HepG2 (cell line): ENCODE data around the gene ALAS2. TPM values are rescaled to one million over a fixed set of nuclear protein-coding genes. Genes with fewer than 3 reads are reported as not detected.
"Not testable (repeated sequence)": the region's sequence is repeated elsewhere in the genome, so short reads cannot be mapped to it uniquely, and the experiment has no call there.

Source experiments
- ATAC-seq: fragments of 200-7000 bp; cut with Tn5 transposase; 3 replicates; pipeline ENCODE4 v1.9.1; 2020; ENCODE audit warnings: mild to moderate bottlenecking, moderate library complexity
- BruUV-seq: library from RNA; stranded (reverse); fragments of 400-500 nt; replicated peaks from 2 replicates; lab custom pipeline; 2021; lab: Mats Ljungman, UMichigan
- CTCF ChIA-PET: fragments of 300-600 bp; formaldehyde crosslinking; extraction: SDS; loops from one replicate; lab custom pipeline; 2021; ENCODE audit warnings: low total read pairs, inconsistent platforms, low intra/inter-chr PET ratio; lab: Yijun Ruan, JAX
- POLR2A ChIA-PET: fragments of 350-600 bp; sonication (Branson Sonifier 250); formaldehyde crosslinking; loops from one replicate; lab custom pipeline; 2020; ENCODE audit warnings: antibody characterized with exemption, inconsistent platforms; lab: Yijun Ruan, JAX
- DNase-seq: peaks from one replicate; pipeline ENCODE4 v3.0.0-alpha.2; 2015; ENCODE audit warnings: low spot score
- FAIRE-seq: peaks from 3 replicates; lab custom pipeline; 2011; peaks lifted over from hg19 to GRCh38; lab: Jason Lieb, UNC
- H2AFZ ChIP-seq: one replicate; pipeline ENCODE4 v1.6.1; 2011; ENCODE audit warnings: low read length, inconsistent platforms
- H3K27ac ChIP-seq: fragments of 300-600 bp; 3 replicates; pipeline ENCODE4 v1.8.0; 2011; ENCODE audit warnings: mixed run types, mild to moderate bottlenecking, mixed read lengths, low read length, inconsistent platforms; ENCODE audit not compliant: insufficient read depth; ENCODE audit errors: extremely low read length
- H3K27me3 ChIP-seq, 2 experiments: fragments of 200-600 bp in 1 of 2; 2 replicates in 1 of 2; 3 replicates in 1 of 2; pipeline versions ENCODE4 v1.6.0 to v1.8.0; 2011; ENCODE audit warnings: low read length in 2 of 2, mild to moderate bottlenecking in 2 of 2, moderate library complexity in 2 of 2, inconsistent platforms in 1 of 2; ENCODE audit not compliant: insufficient read depth in 2 of 2, control insufficient read depth in 1 of 2
- H3K36me3 ChIP-seq, 2 experiments: fragments of 200-600 bp in 1 of 2; replicated peaks in 1 of 2; 2 replicates in 1 of 2; 3 replicates in 1 of 2; pipeline versions ENCODE4 v1.5.1 to v1.8.0; 2011; ENCODE audit warnings: low read length in 2 of 2, inconsistent platforms in 1 of 2; ENCODE audit not compliant: insufficient read depth in 2 of 2, control insufficient read depth in 1 of 2
- H3K4me1 ChIP-seq: 2 replicates; pipeline ENCODE4 v1.5.1; 2012; ENCODE audit warnings: low read length, inconsistent platforms; ENCODE audit not compliant: insufficient read depth
- H3K4me2 ChIP-seq: 2 replicates; pipeline ENCODE4 v1.6.0; 2011; ENCODE audit warnings: low read depth, low read length, inconsistent platforms
- H3K4me3 ChIP-seq, 3 experiments: fragments of 200-600 bp in 1 of 3; sonication (generic), shearing (Covaris generic) in 1 of 3; replicated peaks in 1 of 3; 2 replicates each; pipeline ENCODE4 v1.5.1; 2011 to 2016; ENCODE audit warnings: low read length in 3 of 3, inconsistent platforms in 2 of 3, low read depth in 2 of 3, mild to moderate bottlenecking in 2 of 3, control low read depth in 1 of 3, mixed read lengths in 1 of 3; ENCODE audit not compliant: insufficient read depth in 1 of 3
- H3K79me2 ChIP-seq: one replicate; pipeline ENCODE4 v1.6.1; 2011; ENCODE audit warnings: low read length, inconsistent platforms; ENCODE audit not compliant: insufficient read depth
- H3K9ac ChIP-seq: 2 replicates; pipeline ENCODE4 v1.6.0; 2011; ENCODE audit warnings: mild to moderate bottlenecking, low read depth, low read length, inconsistent platforms; ENCODE audit not compliant: insufficient read depth
- H3K9me3 ChIP-seq: 2 replicates; pipeline ENCODE4 v1.5.1; 2012; ENCODE audit warnings: mild to moderate bottlenecking, low read length
- H4K20me1 ChIP-seq: 2 replicates; pipeline ENCODE4 v1.6.0; 2011; ENCODE audit warnings: inconsistent platforms, mild to moderate bottlenecking, low read length, moderate library complexity; ENCODE audit not compliant: insufficient read depth
- KAT8 ChIP-seq: IDR thresholded peaks from 2 replicates; pipeline ENCODE4 v1.6.1; 2016; ENCODE audit warnings: missing genetic modification reagents, missing compliant biosample characterization
- ZNF296 ChIP-seq: sonication (generic); formaldehyde crosslinking; conservative IDR thresholded peaks from 2 replicates; pipeline ENCODE4 v1.5.0; 2020; ENCODE audit warnings: mild to moderate bottlenecking, missing genetic modification reagents
- WGBS: methylation state at CpG from one replicate; pipeline ENCODE4 v1.1.6; 2017; ENCODE audit warnings: low lambda C conversion rate; 5-methylcytosine and 5-hydroxymethylcytosine counted together
- in situ Hi-C: cut with HindIII; loops from 2 replicates; pipeline ENCODE4 v1.10.0; 2017; ENCODE audit warnings: low pct_unique_long_range_greater_than_20kb; ENCODE audit not compliant: extremely low pct_ligation_motif_present
- intact Hi-C: fragments of 100-400 bp; cut with micrococcal nuclease; formaldehyde crosslinking; loops from one replicate; pipeline ENCODE4 v1.10.0; 2022; ENCODE audit not compliant: unreplicated experiment
- polyA plus RNA-seq, 8 experiments: library from polyadenylated mRNA; depleted of rRNA in 3 of 8; stranded (reverse) in 7 of 8; unstranded in 1 of 8; fragments of >200 nt; fragmentation: Illumina TruSeq in 4 of 8; extraction: Trizol in 4 of 8; gene quantifications; 2 replicates each; pipeline versions ENCODE4 v1.2.1 to v1.2.3, GENCODE V29; 2011 to 2016; ENCODE audit warnings: low read depth in 4 of 8, missing spikeins in 1 of 8, mixed read lengths in 1 of 8; ENCODE audit not compliant: insufficient read depth in 1 of 8
- total RNA-seq, 5 experiments: library from RNA; depleted of rRNA; stranded (reverse); fragments of >200 nt; fragmentation: Illumina TruSeq; extraction: Trizol; gene quantifications; 2 replicates each; pipeline ENCODE4 v1.2.3, GENCODE V29; 2016; ENCODE audit warnings: low read depth in 1 of 5
- TF ChIP-seq, protein P1 (sequence below): sonication (generic); formaldehyde crosslinking; IDR thresholded peaks from 2 replicates; pipeline ENCODE4; 2020; ENCODE audit warnings: missing genetic modification reagents, mild to moderate bottlenecking, borderline replicate concordance

ALAS2 gene
- total and polyA plus RNA-seq, 2 of the 13 experiments (the other 11 are each of a cell fraction or from before 2014, with no cell fraction given): not detected

GRCh38 chrX:55074851-55075467 is 44.2 kb upstream of the ALAS2 start, which contains the start of gene PAGE2B (continued):
- TF ChIP-seq KAT8 (CRISPR knock-in tag): no peak
- TF ChIP-seq, protein P1, sequence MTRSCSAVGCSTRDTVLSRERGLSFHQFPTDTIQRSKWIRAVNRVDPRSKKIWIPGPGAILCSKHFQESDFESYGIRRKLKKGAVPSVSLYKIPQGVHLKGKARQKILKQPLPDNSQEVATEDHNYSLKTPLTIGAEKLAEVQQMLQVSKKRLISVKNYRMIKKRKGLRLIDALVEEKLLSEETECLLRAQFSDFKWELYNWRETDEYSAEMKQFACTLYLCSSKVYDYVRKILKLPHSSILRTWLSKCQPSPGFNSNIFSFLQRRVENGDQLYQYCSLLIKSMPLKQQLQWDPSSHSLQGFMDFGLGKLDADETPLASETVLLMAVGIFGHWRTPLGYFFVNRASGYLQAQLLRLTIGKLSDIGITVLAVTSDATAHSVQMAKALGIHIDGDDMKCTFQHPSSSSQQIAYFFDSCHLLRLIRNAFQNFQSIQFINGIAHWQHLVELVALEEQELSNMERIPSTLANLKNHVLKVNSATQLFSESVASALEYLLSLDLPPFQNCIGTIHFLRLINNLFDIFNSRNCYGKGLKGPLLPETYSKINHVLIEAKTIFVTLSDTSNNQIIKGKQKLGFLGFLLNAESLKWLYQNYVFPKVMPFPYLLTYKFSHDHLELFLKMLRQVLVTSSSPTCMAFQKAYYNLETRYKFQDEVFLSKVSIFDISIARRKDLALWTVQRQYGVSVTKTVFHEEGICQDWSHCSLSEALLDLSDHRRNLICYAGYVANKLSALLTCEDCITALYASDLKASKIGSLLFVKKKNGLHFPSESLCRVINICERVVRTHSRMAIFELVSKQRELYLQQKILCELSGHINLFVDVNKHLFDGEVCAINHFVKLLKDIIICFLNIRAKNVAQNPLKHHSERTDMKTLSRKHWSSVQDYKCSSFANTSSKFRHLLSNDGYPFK (CRISPR knock-in tag): no peak
- TF ChIP-seq, all 625 proteins: peak for 0

GRCh38 chrX:55072286-55072685 is 41.5 kb upstream of the ALAS2 start:
- no peaks in the 10 kb centered on the region for H3K4me1 ChIP-seq
- BruUV-seq: no TSS peak
- no peaks in the 10 kb centered on the region for H3K27me3 ChIP-seq
- FAIRE-seq (no peak), DNase-seq (no peak), ATAC-seq (no peak)
- no peaks in the 10 kb centered on the region for H3K9me3 ChIP-seq
- TF ChIP-seq ZNF296: no peak
- H3K9ac ChIP-seq: no peak overlapping the region
- intact Hi-C loops (no loop called here), in situ Hi-C loops (no loop called here)
- POLR2A ChIA-PET: interaction anchor here (0.7 kb wide), 1 partner anchor 16 kb away, joined by 3 read pairs; no protein-coding TSS in a partner anchor
- no peak overlapping the region for H3K4me2 ChIP-seq
- H3K79me2 ChIP-seq: no peaks in the 10 kb centered on the region
- H4K20me1 ChIP-seq: no peaks in the 10 kb centered on the region
- no peak overlapping the region for H3K27ac ChIP-seq
- no CpG with 5 or more reads among the region's 3 CpGs for WGBS
- CTCF ChIA-PET: no interaction called here
- H3K36me3 ChIP-seq: no peaks in the 10 kb centered on the region
- H2AFZ ChIP-seq: no peak overlapping the region
- H3K4me3 ChIP-seq: no peak overlapping the region

DNA sequence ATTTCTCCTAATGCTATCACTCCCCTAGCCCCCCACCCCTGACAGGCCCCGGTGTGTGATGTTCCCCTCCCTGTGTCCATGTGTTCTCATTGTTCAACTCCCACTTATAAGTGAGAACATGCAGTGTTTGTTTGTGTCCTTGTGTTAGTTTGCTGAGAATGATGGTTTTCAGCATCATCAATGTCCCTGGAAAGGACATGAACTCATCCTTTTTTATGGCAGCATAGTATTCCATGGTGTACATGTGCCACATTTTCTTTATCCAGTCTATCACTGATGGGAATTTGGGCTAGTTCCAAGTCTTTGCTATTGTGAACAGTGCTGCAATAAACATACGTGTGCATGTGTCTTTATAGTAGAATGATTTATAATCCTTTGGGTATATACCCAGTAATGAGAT is 36.4 kb upstream of the ALAS2 start:
- DNase-seq, ATAC-seq, H3K9me3 ChIP-seq, H3K36me3 ChIP-seq, H3K4me2 ChIP-seq, H3K27ac ChIP-seq, H4K20me1 ChIP-seq, H3K4me1 ChIP-seq, POLR2A ChIA-PET, H3K4me3 ChIP-seq, CTCF ChIA-PET, H2AFZ ChIP-seq, BruUV-seq, H3K27me3 ChIP-seq, H3K79me2 ChIP-seq, H3K9ac ChIP-seq, FAIRE-seq, intact Hi-C loops, in situ Hi-C loops: not testable (repeated sequence)
- 0% methylated on average over 2 of the region's 2 CpGs for WGBS
